NCI-H446 treated with DMSO at 0.1 percent for 48 hours (cell line): Measurements from ENCODE around the gene GSK3B.
"Not testable (repeated sequence)": the region's sequence is repeated elsewhere in the genome, so short reads cannot be mapped to it uniquely, and the experiment has no call there.

Source experiments
- DNase-seq: peaks from one replicate; lab custom pipeline; 2025; lab: John Stamatoyannopoulos, UW

The GSK3B gene

GRCh38 chr3:119933207-119933606 lies 161.0 kb downstream of the GSK3B start:
- DNase-seq, result no peak

- DNase-seq, result no peak
These were observed 164.0 kb downstream of the GSK3B start for GRCh38 chr3:119930286-119930685.

GRCh38 chr3:119927190-119927589 lies 167.1 kb downstream of the GSK3B start:
- no peak for DNase-seq

- DNase-seq, result no peak
These were observed 169.8 kb downstream of the GSK3B start for GRCh38 chr3:119924111-119925094.

- no peak for DNase-seq
These were observed 175.0 kb downstream of the GSK3B start for GRCh38 chr3:119918992-119919933.

GRCh38 chr3:119913021-119913420 lies 181.2 kb downstream of the GSK3B start:
- DNase-seq, result no peak

GRCh38 chr3:119912220-119912619 lies 182.0 kb downstream of the GSK3B start:
- no peak for DNase-seq

- no peak for DNase-seq
These were observed 182.5 kb downstream of the GSK3B start for GRCh38 chr3:119911748-119912147.

GRCh38 chr3:119902061-119902460 lies 192.2 kb downstream of the GSK3B start:
- no peak for DNase-seq

GRCh38 chr3:119901148-119901547 lies 193.1 kb downstream of the GSK3B start:
- no peak for DNase-seq

GRCh38 chr3:119899192-119899511 lies 195.1 kb downstream of the GSK3B start:
- DNase-seq, result no peak

- no peak for DNase-seq
These were observed 195.6 kb downstream of the GSK3B start for GRCh38 chr3:119898478-119899191.

GRCh38 chr3:119894195-119894594 lies 200.1 kb downstream of the GSK3B start:
- DNase-seq, result no peak

GRCh38 chr3:119893769-119894168 lies 200.5 kb downstream of the GSK3B start:
- DNase-seq, result no peak

GRCh38 chr3:119891944-119892721 lies 202.1 kb downstream of the GSK3B start:
- peak; percentile 65 for DNase-seq

GRCh38 chr3:119888681-119889080 lies 205.6 kb downstream of the GSK3B start:
- not testable (repeated sequence) for DNase-seq

- no peak for DNase-seq
These were observed 208.3 kb downstream of the GSK3B start for GRCh38 chr3:119885746-119886530.

- DNase-seq, result no peak
These were observed 210.1 kb downstream of the GSK3B start for GRCh38 chr3:119884161-119884557.

GRCh38 chr3:119883461-119884160 lies 210.6 kb downstream of the GSK3B start:
- DNase-seq, result no peak

GRCh38 chr3:119880966-119881365 lies 213.3 kb downstream of the GSK3B start:
- no peak for DNase-seq
